HCT116 (cell line): ENCODE measurements around the gene SCG5.

Source experiments
- CTCF ChIP-seq, 3 experiments: fragments of 200-600 bp in 1 of 3; sonication (generic) in 1 of 3; IDR thresholded peaks in 2 of 3; conservative IDR thresholded peaks in 1 of 3; 2 replicates each; pipeline ENCODE4 v1.5.1; 2012 to 2017; ENCODE audit warnings: low read depth in 2 of 3, low read length in 2 of 3, antibody characterized with exemption in 1 of 3, borderline replicate concordance in 1 of 3, control low read depth in 1 of 3, mild to moderate bottlenecking in 1 of 3, mixed read lengths in 1 of 3, mixed run types in 1 of 3, moderate library complexity in 1 of 3; ENCODE audit not compliant: insufficient read depth in 1 of 3
- EGR1 ChIP-seq: IDR thresholded peaks from 2 replicates; pipeline ENCODE4 v1.6.1; 2012; ENCODE audit warnings: low read depth
- EZH2 ChIP-seq: fragments of 200-600 bp; sonication (generic); IDR thresholded peaks from 2 replicates; pipeline ENCODE4 v1.6.1; 2017; ENCODE audit warnings: antibody characterized with exemption, mixed run types
- POLR2A ChIP-seq: IDR thresholded peaks from 2 replicates; pipeline ENCODE4 v1.7.0; 2011; ENCODE audit warnings: borderline replicate concordance; ENCODE audit not compliant: insufficient read depth, insufficient read length; ENCODE audit errors: extremely low read depth

GRCh38 chr15:32646291-32646690 is 4.8 kb downstream of the SCG5 start:
- TF ChIP-seq EGR1, result no peak
- no peak for TF ChIP-seq CTCF (IDR thresholded peaks at IDR 0.05 in 2 of 3, conservative IDR thresholded peaks at IDR 0.05 in 1 of 3; ENCODE audit: borderline replicate concordance in 1 of 3, insufficient read depth in 1 of 3, low read depth in 2 of 3, low read length in 2 of 3)
- TF ChIP-seq POLR2A, result no peak
- no peak for TF ChIP-seq EZH2
